GM18867 (cell line): ENCODE data around the gene PDCL2.
A peak's percentile ranks its signal among the peaks of the same experiment; 100 is the strongest.
"Not testable (repeated sequence)": the region's sequence is repeated elsewhere in the genome, so short reads cannot be mapped to it uniquely, and the experiment has no call there.

ENCODE experiments used
- ATAC-seq: cut with Tn5 transposase; IDR thresholded peaks from one replicate; pipeline ENCODE4 v1.9.1; 2021; ENCODE audit warnings: mild to moderate bottlenecking, moderate library complexity; ENCODE audit not compliant: unreplicated experiment

The PDCL2 gene

DNA sequence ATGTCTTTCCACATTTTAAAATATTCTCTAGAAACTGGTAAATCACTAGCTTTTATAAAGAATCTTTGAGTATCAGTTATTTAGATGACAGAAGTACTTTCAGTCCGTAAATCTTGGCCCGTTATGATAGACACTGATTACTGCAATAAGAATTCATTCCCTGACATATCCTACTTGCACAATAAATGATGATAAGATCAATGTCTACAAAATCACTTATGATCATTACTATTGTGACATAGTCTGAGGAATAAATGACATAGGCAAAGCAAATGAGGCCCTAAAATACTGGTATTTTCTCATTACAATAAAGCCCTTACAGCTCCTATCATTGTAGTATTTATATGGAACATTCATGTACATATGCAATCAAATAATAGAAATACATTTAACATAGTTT, 6.6 kb upstream of the PDCL2 start:
- ATAC-seq = no peak

DNA sequence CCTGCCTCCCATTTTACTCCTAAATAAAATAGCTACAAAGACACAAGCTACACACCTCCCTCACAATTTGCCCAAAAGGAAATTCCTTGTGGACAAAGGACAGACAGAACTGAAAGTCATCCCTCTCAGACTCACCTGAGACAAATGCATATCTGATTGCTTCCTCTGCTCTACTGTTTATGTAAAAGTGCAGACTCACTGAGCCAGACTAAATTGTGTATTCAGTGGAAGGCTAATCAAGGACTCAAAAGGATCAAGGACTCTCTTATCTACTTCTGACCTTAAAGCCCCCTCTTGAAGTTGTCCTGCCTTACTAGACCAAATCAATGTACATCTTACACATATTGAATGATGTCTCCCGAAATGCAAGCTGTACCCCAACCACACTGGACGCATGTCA, 3.9 kb downstream of the PDCL2 start:
- ATAC-seq = no peak

DNA sequence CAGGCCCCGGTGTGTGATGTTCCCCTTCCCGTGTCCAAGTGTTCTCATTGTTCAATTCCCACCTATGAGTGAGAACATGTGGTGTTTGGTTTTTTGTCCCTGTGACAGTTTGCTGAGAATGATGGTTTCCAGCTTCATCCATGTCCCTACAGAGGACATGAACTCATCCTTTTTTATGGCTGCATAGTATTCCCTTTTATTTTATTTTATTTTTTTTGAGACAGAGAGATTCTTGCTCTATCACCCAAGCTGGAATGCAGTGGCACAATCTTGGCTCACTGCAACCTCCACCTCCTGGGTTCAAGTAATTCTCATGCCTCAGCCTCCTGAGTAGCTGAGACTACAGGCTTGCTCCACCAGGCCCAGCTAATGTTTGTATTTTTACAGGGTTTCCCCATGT, 9.3 kb downstream of the PDCL2 start:
- not testable (repeated sequence) for ATAC-seq

GRCh38 chr4:55578341-55579010, 13.6 kb downstream of the PDCL2 start:
- ATAC-seq = no peak

DNA sequence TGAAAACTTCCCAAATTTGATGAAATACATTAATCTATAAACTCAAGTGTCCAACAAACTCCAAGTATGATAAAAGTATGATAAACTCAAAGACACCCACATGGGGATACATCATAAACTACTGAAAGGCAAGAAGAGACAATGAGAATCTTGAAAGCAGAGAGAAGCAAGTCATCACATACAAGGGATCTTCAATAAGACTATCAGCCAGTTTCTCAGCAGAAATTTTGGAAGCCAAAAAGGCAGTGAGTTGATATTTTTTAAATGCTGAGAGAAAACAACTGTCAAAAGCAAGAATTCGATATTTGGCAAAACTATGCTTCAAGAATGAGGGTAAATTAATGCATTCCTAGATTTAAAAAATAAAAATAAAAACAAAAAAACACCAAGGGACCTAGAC, 16.5 kb downstream of the PDCL2 start:
- ATAC-seq = no peak

- no peak for ATAC-seq
These were observed 17.8 kb downstream of the PDCL2 start for GRCh38 chr4:55574252-55574651.

DNA sequence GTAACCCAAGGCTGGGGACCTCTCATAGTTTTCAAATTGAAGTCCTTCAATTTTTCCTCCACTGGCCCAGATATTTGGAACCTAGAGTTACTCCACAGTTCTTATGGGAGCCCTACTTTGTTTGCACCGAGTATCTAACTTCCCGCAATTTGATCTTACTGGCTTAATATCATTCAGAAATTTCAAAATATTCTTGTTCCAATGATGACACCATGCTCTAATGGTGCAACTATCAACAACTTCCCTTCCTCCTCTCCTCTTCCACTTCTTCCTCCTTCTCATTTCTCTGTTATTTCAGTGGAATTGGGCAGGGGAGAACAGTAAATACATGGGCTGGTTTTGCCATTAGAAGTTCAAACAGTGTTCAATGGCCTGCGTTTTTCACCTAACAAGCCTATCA, 20.2 kb downstream of the PDCL2 start:
- ATAC-seq = no peak

- peak; percentile 97 for ATAC-seq
These were observed 23.0 kb downstream of the PDCL2 start for GRCh38 chr4:55568905-55569504.

DNA sequence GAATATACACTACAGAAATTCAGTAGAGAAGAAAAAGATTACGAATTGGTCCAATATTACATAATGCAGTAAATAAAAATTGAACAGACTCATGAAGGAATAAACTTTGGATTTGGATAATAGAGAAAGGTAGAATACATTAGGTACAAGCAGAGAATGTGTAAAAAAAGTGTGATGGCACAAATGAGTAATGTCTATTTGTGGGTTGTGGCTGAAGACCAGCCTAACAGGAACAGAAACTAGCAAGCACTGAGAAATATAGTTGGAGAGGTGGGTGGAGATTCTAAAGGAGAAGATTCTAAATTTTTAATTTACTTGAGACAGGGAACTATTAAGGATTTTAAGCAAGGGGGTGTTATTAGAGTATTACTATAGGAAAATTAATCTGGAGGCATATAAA, 30.2 kb downstream of the PDCL2 start:
- ATAC-seq = peak; percentile 100

GRCh38 chr4:55560096-55560495, 31.9 kb downstream of the PDCL2 start:
- ATAC-seq = no peak

GRCh38 chr4:55554453-55555030, 37.5 kb downstream of the PDCL2 start:
- ATAC-seq = no peak

- peak; percentile 94 for ATAC-seq
These were observed 38.4 kb downstream of the PDCL2 start for GRCh38 chr4:55553441-55554201.

DNA sequence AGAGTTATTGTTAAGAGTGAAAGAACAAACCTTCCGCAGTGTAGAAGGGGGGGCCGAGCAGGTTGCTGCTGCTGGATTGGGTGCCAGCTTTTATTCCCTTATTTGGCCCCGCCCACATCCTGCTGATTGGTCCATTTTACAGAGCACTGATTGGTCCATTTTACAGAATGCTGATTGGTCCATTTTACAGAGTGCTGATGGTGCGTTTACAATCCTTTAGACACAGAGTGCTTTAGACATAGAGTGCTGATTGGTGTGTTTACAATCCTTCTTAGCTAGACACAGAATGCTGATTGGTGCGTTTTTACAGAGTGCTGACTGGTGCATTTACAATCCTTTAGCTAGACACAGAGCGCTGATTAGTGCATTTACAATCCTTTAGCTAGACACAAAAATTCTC, 40.1 kb downstream of the PDCL2 start:
- not testable (repeated sequence) for ATAC-seq

GRCh38 chr4:55549888-55550287, 42.2 kb downstream of the PDCL2 start:
- ATAC-seq = no peak

- no peak for ATAC-seq
These were observed 44.1 kb downstream of the PDCL2 start for GRCh38 chr4:55547918-55548317.

DNA sequence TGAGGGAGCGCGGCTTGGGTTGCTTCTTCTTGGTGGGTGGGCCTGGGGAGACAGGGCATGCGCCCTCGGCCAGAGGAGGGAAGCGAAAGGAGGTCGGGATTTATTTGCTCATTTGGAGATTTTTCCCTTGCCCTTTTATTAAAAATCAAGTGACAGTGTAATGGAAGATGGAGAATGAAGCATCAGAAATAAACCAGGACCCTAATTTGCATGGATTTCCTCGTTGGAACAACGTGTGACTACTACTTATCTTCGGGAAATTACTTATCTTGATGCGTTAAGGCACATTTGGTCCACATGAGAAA, 44.6 kb downstream of the PDCL2 start:
- ATAC-seq = no peak

- peak; percentile 79 for ATAC-seq
These were observed 45.1 kb downstream of the PDCL2 start, which contains the start of gene CLOCK for GRCh38 chr4:55546756-55547465. TSS of gene CLOCK (minus strand) at chr4:55546909. CDS start at chr4:55482785, 64,124 bp downstream.

GRCh38 chr4:55546506-55546755, 45.6 kb downstream of the PDCL2 start:
- peak; percentile 49 for ATAC-seq

DNA sequence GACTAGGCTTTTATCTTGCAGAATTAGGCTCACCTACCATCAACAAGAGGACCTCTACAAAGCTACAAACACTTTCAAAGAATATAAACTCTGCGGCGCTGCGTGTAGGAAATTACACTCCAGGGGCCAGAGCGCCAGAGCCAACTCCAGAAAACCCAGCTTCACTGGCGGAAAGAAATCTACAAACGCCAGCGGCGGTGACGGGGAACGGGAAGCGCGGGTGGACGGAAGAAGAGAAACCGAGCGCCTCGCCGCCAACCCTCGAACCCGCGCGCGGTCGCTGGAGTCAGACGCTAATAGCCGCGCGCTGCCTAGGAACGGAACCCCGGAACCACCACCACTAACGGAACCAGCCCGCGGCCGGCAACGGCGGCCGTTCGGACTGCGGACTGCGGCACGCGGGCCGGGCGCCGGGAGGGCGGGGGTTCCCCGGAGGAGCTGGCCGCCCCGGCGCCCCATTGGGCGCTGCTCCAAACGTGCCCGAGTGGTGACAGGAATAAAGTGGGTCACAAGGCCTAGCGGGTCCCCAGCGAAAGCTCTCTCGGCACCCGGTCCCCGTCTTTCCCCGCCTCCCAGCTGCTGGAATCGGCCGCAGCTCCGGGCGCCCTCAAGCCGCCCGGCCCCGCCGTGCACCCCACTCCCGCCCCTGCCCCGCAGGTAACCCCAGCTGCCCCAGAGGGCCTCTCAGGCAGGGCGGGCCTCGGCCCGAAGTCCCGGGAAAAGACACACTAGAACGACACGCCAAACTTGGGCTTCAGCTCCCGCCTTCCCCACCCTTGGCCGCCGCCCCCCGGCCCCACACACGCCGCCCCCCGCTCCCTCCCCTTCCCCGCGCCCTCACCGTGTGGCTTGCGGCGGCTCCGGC, 46.2 kb downstream of the PDCL2 start:
- peak; percentile 45 for ATAC-seq

DNA sequence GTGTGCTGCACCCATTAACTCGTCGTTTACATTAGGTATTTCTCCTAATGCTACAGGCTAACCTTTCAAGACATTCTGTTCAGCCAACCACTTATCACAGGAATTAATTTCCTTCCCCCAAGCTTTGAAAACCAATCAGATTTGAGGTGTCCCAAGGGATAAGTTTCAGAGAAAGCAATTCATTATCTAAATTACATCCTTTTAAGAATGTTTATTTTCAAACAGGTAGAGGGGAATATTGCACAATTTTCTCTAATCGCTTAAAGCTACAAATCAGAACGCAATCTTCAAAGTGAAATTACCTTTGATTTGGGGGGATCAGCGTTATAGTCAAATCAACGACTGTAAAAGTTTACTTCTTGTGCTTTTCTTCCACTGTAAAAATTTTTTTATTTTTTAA, 46.9 kb downstream of the PDCL2 start:
- no peak for ATAC-seq

DNA sequence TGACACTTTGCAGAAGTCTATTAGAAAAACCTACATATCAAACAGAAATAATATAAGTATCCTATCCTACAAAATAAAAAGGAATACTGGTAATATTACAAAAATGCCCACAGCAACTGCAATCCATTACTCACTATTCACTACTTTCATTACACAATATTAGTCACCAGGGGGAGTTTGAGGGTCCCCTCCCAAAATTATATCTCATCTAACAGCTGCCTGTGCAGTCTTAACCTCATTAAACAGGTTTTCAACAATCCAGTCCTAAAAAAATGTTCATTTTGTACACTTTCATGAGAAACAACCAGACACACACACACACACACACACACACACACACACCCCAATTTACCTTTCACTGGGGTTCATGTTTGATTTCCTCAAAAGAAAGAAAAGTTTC, 48.2 kb downstream of the PDCL2 start:
- ATAC-seq = no peak
